Activated CD4-positive, alpha-beta T cell treated with anti-CD3 and anti-CD28 coated beads, Interleukin-2, amount 10 ng/mL, durations not matched to agents 7 days and 5 days (primary cell): ENCODE results near the gene CACNA1A. TPM values are rescaled to one million over a fixed set of nuclear protein-coding genes. Genes with fewer than 3 reads are reported as not detected.

Source experiments
- CTCF ChIA-PET: fragments of 350-600 bp; sonication (Branson Sonifier 250); formaldehyde crosslinking; loops from one replicate; lab custom pipeline; 2021; ENCODE audit warnings: antibody characterized with exemption; lab: Charles Lee
- POLR2A ChIA-PET: fragments of 350-600 bp; sonication (Branson Sonifier 250); formaldehyde crosslinking; loops from one replicate; lab custom pipeline; 2021; ENCODE audit warnings: antibody characterized with exemption; lab: Charles Lee
- DNase-seq: peaks from one replicate; pipeline ENCODE4 v3.0.0-alpha.2; 2020
- H3K27ac Mint-ChIP-seq: one replicate; pipeline ENCODE4 v1.8.0; 2021; ENCODE audit warnings: mild to moderate bottlenecking, moderate library complexity, mixed read lengths
- H3K27me3 Mint-ChIP-seq: one replicate; pipeline ENCODE4 v1.8.0; 2021; ENCODE audit warnings: mixed read lengths
- H3K36me3 Mint-ChIP-seq: one replicate; pipeline ENCODE4 v1.8.0; 2021; ENCODE audit warnings: low read depth, mixed read lengths
- H3K4me1 Mint-ChIP-seq: one replicate; pipeline ENCODE4 v1.8.0; 2021; ENCODE audit warnings: mixed read lengths
- H3K4me3 Mint-ChIP-seq: one replicate; pipeline ENCODE4 v1.8.0; 2021; ENCODE audit warnings: mild to moderate bottlenecking, moderate library complexity, mixed read lengths
- H3K9me3 Mint-ChIP-seq: one replicate; pipeline ENCODE4 v1.8.0; 2021; ENCODE audit warnings: mixed read lengths
- total RNA-seq, 2 experiments: library from RNA; stranded (reverse); gene quantifications; one replicate each; pipeline ENCODE4 v1.2.3, GENCODE V29; 2021

The CACNA1A gene
- total RNA-seq, 2 experiments from 2014 or later, result 0.82 to 1.3 TPM

DNA sequence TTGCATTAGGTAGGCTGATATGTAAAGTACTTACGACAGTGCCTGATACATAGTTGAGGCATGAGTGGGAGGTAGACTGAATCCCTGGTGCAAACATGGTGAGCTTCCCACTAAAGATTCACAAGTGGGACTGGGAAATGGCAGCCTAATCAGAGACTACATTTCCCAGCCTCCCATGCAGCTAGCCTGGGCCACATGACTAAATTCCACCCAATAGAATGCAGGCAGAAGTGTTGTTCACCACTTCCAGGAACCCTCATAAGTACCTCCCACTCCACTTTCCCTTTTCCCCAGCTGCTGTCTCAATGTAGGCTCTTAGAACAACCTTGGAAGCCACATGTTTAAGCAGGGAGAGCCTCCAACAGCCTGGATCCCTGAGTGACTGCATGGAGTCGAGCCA is 104.9 kb downstream of the CACNA1A start:
- H3K4me3 Mint-ChIP-seq, result no peak overlapping the region
- H3K27me3 Mint-ChIP-seq, result no peaks in the 10 kb centered on the region
- POLR2A ChIA-PET, result no interaction called here
- H3K4me1 Mint-ChIP-seq, result no peaks in the 10 kb centered on the region
- no peak for DNase-seq
- CTCF ChIA-PET, result no interaction called here
- H3K9me3 Mint-ChIP-seq, result no peaks in the 10 kb centered on the region
- H3K36me3 Mint-ChIP-seq, result no peaks in the 10 kb centered on the region
- H3K27ac Mint-ChIP-seq, result no peak overlapping the region

DNA sequence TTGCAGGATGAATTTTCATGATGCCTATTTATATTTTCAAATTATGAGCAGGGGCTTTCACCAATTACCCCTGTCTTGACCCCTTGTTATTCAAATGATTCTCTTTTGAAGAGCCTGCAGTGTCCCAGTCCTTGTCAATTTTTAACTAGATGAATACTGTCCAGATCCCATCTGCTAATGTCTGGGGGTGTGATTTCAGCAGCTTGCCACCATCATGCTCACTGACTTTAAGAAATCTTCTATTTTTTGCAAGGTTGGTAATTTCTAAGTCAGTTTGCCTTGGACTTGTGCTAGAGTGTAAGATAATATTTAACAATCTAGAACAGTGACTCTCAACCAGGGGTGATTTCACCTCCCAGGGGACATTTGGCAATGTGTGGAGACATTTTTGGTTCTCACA is 106.0 kb downstream of the CACNA1A start:
- ChIA-PET CTCF (no interaction called here), POLR2A (no interaction called here)
- no peak for DNase-seq
- H3K27me3 Mint-ChIP-seq, result no peaks in the 10 kb centered on the region
- H3K36me3 Mint-ChIP-seq, result no peaks in the 10 kb centered on the region
- no peaks in the 10 kb centered on the region for H3K4me1 Mint-ChIP-seq
- no peaks in the 10 kb centered on the region for H3K9me3 Mint-ChIP-seq
- H3K27ac Mint-ChIP-seq, result no peak overlapping the region
- no peak overlapping the region for H3K4me3 Mint-ChIP-seq

DNA sequence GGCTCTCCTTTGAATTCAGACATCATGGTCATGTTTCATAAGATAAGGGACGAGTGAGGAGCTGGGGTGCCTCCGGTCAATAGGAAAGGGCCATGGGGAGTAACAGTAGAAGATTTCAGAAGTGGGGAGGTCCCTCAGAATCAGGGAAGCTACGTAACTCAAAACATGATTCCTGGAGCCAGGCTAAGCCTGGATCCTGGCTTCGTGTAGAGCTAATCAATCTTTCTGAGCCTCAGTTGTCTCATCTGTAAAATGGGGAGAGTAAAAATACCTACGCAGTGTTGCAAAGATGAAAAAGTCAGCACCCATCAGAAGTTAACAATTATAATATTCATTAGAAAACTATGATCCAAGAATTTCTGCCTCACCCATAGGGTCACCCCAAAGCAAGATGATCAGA is 106.5 kb downstream of the CACNA1A start:
- POLR2A ChIA-PET, result no interaction called here
- CTCF ChIA-PET, result no interaction called here
- Mint-ChIP-seq H3K36me3 (no peaks in the 10 kb centered on the region), H3K9me3 (no peaks in the 10 kb centered on the region), H3K27me3 (no peaks in the 10 kb centered on the region), H3K4me3 (no peak overlapping the region), H3K4me1 (no peaks in the 10 kb centered on the region), H3K27ac (no peak overlapping the region)
- no peak for DNase-seq

DNA sequence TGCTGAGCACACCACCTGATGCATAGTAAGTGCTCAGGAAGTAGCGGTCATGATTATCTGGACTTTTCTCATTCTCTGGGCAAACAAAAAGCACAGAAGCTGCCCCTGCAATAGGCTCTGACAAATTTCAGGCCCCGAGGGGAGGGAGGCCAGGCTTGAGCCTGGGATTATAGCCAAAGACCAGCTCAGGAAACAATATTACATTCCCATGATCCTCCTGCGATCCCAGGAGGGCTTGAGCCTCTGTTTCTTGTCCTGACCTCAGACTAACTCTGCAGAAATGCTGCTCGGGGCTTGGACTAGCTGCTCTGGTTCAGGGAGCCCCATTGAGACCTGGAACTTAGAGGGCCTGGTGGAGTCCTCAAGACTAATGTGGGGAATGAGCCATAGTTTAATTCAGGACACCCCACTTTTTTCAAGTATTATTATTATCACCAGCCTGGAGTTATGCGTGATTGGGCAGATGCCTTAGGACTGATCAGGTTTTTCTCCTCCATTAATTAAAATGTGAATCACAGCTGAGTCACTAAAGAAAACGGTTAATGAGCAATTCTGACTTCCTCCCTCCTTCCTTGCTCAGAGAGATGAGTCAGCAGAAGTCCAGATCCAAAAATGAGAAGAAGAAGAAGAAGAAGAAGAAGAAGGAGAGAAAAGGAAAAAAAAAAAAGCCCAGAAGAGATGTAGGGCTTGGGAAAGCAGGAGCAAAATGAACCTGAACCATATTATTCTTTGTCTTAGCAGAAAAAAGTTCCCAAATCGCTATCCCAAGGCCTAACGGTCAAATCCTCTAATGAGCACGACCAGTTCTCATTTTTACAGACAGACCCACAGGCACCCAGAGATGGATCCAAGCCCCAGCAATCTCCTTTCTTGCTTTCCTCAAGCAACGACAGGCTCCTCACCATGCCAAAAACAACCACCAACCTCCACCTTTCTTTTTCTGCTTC is 107.2 kb downstream of the CACNA1A start:
- Mint-ChIP-seq H3K36me3 (no peaks in the 10 kb centered on the region), H3K9me3 (no peaks in the 10 kb centered on the region), H3K4me1 (no peaks in the 10 kb centered on the region), H3K4me3 (no peak overlapping the region), H3K27me3 (no peaks in the 10 kb centered on the region), H3K27ac (no peak overlapping the region)
- no peak for DNase-seq
- POLR2A ChIA-PET, result no interaction called here
- CTCF ChIA-PET, result interaction anchor here (0.7 kb wide), 1 partner anchor 252 kb away, joined by 3 read pairs; no protein-coding TSS in a partner anchor

DNA sequence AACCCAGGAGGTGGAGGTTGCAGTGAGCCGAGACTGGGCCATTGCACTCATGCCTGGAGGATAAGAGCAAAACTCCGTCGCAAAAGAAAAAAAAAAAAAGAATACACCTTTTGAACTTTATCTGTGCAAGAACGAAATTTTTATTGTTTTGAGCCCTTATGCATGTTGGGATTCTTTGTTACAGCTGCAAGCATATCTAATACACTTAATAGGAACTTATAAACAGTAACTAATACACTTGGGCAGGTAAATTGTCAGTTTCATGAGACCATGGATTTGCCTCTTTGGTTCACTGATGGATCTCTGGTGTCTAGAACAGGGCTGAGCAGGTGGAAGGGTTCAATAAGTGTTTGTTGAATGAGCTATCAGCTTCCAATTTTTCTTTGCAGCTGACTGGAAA is 108.1 kb downstream of the CACNA1A start:
- H3K36me3 Mint-ChIP-seq, result no peaks in the 10 kb centered on the region
- H3K27me3 Mint-ChIP-seq, result no peaks in the 10 kb centered on the region
- no peak overlapping the region for H3K4me3 Mint-ChIP-seq
- no peak overlapping the region for H3K27ac Mint-ChIP-seq
- no peaks in the 10 kb centered on the region for H3K4me1 Mint-ChIP-seq
- H3K9me3 Mint-ChIP-seq, result no peaks in the 10 kb centered on the region
- POLR2A ChIA-PET, result no interaction called here
- DNase-seq, result no peak
- CTCF ChIA-PET, result interaction anchor here (0.6 to 0.7 kb wide), 2 partner anchors 19 to 253 kb away, joined by 3 read pairs; no protein-coding TSS in a partner anchor

DNA sequence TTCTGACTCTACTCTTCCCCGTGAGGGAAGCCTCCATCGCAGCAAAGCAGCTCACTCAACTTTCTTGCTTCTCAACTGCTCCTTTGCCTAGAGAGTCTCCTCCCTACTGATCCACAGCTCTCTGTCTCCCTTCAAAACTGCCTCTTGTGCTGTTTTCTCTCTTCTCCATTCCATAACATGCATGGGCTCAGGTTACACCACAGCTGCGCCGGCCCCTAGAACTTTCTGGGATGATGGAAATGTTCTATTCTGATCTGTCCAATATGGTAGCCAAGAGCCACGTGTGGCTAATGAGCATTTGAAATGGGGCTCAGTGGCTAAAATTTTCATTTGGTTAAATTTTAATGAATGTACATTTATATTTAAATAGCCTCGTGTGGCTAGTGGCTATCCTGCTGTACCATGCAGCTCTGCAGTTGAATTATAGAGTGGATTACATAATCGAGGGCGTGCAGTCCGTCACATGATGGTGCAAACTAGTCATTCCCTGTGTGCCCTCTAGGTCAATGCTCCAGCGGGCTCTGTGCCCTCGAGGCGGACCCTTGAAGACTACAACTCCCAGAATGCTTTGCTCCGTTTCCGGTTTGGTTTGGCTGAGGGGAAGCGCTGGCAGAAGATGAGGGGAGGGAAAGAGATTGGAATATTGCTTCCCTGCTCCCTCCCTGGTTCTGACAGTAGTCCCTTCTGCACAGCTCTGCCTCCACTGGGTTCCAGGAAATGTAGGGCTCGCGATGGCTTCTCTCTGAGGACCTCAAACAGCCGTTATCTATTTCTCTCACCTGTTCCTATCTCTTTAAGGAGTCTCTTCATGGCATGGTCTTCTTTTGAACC is 109.8 kb downstream of the CACNA1A start:
- H3K4me1 Mint-ChIP-seq, result no peaks in the 10 kb centered on the region
- H3K27ac Mint-ChIP-seq, result no peak overlapping the region
- ChIA-PET POLR2A (no interaction called here), CTCF (no interaction called here)
- H3K4me3 Mint-ChIP-seq, result no peak overlapping the region
- DNase-seq, result no peak
- H3K36me3 Mint-ChIP-seq, result no peaks in the 10 kb centered on the region
- H3K27me3 Mint-ChIP-seq, result no peaks in the 10 kb centered on the region
- H3K9me3 Mint-ChIP-seq, result no peaks in the 10 kb centered on the region

DNA sequence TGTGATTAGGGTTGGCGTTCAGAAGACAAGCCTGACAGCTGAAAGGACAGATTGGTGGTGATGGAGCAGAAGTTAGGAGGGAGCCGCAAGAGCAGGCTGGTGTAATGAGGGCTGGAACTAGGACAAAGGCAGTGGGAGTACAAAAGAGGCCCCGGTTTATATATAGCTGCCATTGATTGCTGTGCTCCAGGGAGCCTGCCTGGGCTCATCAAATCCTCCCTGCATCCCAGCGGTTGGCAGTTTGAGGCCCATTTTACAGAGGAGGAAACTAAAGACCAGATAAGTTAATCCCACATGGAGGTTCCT is 123.7 kb downstream of the CACNA1A start:
- no peaks in the 10 kb centered on the region for H3K27me3 Mint-ChIP-seq
- ChIA-PET POLR2A (no interaction called here), CTCF (interaction anchor here (0.8 kb wide), 1 partner anchor 293 kb away, joined by 3 read pairs; no protein-coding TSS in a partner anchor)
- no peak overlapping the region for H3K4me3 Mint-ChIP-seq
- H3K9me3 Mint-ChIP-seq, result no peaks in the 10 kb centered on the region
- DNase-seq, result no peak
- no peaks in the 10 kb centered on the region for H3K4me1 Mint-ChIP-seq
- no peak overlapping the region for H3K27ac Mint-ChIP-seq
- no peaks in the 10 kb centered on the region for H3K36me3 Mint-ChIP-seq

DNA sequence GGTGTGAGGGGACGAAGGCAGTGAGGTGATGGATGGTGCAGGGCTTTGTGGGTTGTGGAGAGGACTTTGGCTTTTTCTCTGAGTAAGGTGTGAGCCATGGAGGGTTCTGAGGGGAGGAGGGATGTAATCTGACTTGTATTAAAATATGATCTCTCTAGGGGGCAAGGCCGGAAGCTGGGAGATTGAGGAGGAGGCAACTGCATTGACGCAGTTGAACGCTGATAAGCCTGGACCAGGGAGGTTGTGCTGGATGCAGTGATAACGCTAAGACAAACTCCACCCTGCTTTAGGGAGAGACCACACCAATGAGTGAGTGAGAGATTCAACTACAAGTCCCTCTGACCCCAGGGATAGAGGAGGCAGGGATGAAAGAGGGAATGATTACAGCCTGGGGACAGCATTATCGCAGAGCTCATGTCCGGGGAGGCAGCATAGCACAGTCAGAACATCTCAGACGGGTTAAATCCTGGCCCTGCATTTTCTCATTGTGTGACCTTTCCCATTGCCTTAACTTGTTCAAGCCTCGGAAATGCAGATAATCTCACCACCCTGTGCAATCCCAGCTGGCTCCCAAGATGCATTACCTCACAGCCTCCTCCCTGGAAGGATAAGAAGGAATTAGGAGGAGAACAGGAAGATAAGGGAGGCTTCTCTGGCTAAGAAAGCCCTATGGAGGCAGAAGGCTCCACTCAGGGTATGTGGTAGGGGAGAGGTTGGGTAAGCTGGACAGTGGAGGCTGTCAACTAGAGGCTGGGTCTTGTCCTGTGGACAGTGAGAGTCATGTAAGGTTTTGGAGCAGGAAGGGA is 124.2 kb downstream of the CACNA1A start:
- Mint-ChIP-seq H3K27me3 (no peaks in the 10 kb centered on the region), H3K4me1 (no peaks in the 10 kb centered on the region), H3K9me3 (no peaks in the 10 kb centered on the region), H3K4me3 (no peak overlapping the region), H3K36me3 (no peaks in the 10 kb centered on the region), H3K27ac (no peak overlapping the region)
- POLR2A ChIA-PET, result no interaction called here
- DNase-seq, result no peak
- CTCF ChIA-PET, result no interaction called here

DNA sequence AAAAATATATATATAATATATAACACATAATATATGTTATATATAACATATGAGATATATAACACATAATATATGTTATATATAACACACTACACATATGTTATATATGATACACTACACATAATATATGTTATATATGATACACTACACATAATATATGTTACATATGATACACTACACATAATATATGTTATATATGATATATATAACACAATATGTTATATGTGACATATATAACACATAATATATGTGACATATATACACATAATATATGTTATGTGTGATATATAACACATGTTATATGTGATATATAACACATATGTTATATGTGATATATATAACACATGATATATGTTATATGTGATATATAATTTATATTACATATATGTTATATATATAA is 129.7 kb downstream of the CACNA1A start:
- H3K4me1 Mint-ChIP-seq, result no peaks in the 10 kb centered on the region
- CTCF ChIA-PET, result no interaction called here
- POLR2A ChIA-PET, result no interaction called here
- no peaks in the 10 kb centered on the region for H3K36me3 Mint-ChIP-seq
- no peaks in the 10 kb centered on the region for H3K27me3 Mint-ChIP-seq
- no peak overlapping the region for H3K27ac Mint-ChIP-seq
- H3K9me3 Mint-ChIP-seq, result no peaks in the 10 kb centered on the region
- no peak overlapping the region for H3K4me3 Mint-ChIP-seq
- no peak for DNase-seq

DNA sequence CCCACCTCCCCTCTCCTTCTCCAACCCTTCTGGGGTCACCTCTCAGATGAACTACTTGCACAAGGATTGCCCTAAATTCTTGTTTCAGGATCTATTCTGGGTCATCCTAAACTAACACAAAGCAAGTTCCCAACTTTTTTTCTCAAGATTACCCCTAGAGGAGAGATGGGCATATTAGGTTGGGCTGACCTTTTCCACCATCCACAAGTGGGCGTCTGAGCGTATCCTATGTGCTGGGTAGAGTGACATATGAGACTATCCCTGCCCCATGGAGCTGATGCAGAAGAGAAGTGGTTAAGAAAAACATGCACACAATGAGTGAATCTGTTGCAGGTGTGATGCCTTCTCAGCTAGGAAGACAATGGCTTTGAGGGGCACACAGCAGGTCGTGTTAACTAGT is 132.7 kb downstream of the CACNA1A start:
- DNase-seq, result no peak
- Mint-ChIP-seq H3K36me3 (no peaks in the 10 kb centered on the region), H3K27ac (no peak overlapping the region), H3K4me1 (no peaks in the 10 kb centered on the region), H3K9me3 (no peaks in the 10 kb centered on the region), H3K4me3 (no peak overlapping the region), H3K27me3 (no peaks in the 10 kb centered on the region)
- ChIA-PET CTCF (no interaction called here), POLR2A (no interaction called here)

DNA sequence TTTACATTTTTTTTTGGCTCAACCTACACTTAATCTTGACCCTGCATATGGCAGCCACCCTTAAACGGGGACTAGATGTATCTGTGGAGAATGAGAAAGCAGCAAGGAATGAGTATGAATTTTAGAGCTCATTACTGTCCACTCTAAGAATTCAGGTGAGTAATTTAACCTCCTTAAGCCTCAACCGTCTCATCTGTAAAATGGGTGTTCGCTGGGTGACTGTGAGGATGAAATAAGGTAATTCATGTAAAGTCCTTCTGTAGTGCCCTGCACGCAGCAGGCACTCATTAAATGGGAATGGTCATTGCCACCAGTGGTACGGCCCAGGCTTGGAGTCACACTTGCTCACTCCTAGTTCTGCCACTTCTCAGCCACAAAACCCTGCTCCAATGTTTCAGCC is 135.3 kb downstream of the CACNA1A start:
- ChIA-PET POLR2A (no interaction called here), CTCF (no interaction called here)
- Mint-ChIP-seq H3K4me1 (no peaks in the 10 kb centered on the region), H3K4me3 (no peak overlapping the region), H3K27me3 (no peaks in the 10 kb centered on the region), H3K36me3 (no peaks in the 10 kb centered on the region), H3K9me3 (no peaks in the 10 kb centered on the region), H3K27ac (no peak overlapping the region)
- no peak for DNase-seq

DNA sequence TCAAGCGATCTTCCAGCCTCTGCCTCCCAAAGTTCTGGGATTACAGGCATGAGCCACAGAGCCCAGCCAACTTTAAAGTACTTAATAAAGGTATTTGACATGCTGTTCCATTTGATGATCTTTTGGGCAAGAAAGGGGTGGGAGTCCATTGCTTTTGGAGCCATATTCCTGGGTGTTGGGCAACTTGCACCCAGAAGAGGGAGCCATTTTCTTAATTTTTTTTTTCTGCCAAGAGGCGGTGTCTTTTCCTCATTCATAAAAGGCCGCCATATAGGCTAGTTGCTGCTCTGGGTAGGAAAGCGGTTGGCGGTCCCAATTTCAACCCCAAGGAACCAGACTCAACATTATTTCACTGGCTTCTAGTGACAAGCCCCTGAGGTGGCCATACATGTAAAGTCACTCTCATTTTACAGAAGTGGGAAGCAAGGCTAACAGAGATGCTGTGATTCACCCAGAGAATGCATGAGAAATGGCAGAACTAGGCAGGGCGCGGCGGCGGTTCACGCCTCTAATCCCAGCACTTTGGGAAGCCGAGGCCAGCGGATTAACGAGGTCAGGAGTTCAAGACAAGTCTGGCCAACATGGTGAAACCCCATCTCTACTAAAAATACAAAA is 139.6 kb downstream of the CACNA1A start:
- Mint-ChIP-seq H3K4me3 (no peak overlapping the region), H3K27ac (no peak overlapping the region), H3K4me1 (no peaks in the 10 kb centered on the region), H3K9me3 (peaks cover 1% of the 10 kb centered on the region), H3K36me3 (no peaks in the 10 kb centered on the region), H3K27me3 (peaks cover 3% of the 10 kb centered on the region)
- ChIA-PET CTCF (no interaction called here), POLR2A (no interaction called here)
- DNase-seq, result no peak
